Measurements from ENCODE around the gene GSKIP.

DNA sequence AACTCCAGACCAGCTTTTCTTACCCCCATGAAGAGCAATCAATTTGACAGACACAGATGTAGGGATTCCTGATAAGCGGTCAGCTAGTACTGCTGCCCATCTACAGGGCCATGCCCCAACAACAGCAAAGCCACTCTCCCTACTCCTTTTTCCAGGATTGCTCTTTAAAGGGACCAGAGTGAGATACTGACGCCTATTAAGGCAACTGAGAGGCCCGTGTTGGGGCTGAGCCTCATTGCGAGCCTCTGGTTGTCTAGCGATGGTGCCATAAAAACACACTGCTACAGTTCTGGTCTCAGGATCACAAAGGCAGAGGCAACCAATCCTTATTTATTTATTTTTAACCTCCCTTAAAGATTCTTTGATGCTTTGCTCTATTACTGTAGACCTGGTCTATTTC, 59.7 kb downstream of the GSKIP start:
- no peak for TF ChIP-seq POLR2AphosphoS5 (IDR thresholded peaks at IDR 0.05; ENCODE audit: low read depth, low read length)
- no peak for TF ChIP-seq POLR2A (IDR thresholded peaks at IDR 0.05; ENCODE audit: low read depth, low read length)
